ENCODE results near the gene PNPLA2.

PNPLA2 gene

DNA sequence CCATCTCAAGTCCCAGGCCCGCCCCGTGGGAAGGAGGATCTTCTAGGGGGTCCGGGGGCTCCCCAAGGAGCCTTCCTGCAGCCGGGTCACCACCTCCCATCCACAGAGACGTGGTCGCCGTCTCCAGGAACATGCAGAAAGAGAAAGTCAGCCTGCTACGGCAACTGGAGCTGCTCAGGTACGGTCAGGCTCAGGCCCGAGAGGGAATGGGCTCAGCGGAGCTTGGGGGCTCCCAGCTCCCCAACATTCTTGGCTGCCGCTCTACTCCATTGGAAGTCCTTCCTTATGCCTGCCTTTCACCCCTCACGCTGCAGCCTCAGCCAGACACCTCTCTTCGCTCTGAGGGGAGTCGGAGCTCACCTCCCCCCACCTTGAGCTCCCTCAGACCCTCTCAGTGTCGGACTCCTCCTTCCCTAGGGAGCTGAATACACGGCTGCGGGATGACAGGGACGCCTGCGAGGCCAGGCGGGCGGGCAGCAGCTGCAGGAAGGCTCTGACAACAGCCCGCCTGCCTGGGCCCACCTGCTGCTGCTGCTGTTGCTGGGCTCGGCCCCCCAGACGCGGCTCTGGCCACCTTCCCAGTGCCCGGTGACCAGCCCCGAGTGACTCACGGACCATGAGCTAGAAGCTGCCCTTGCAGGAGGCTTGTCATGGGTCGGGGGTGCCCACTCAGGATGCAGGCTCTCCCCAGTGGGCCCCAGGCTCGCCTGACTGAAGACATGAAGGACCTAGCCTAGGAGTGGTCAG is 12.6 kb downstream of the PNPLA2 start:
- DNase-seq (ENCODE audit: low spot score): no peak

GRCh38 chr11:831961-832528 is 13.3 kb downstream of the PNPLA2 start:
- no peak for DNase-seq (ENCODE audit: low spot score)

- DNase-seq (ENCODE audit: low spot score): peak; percentile 73
Measured at GRCh38 chr11:832529-833113, 13.9 kb downstream of the PNPLA2 start, which contains the start of gene CD151. Gene CD151, plus strand, starts transcription at chr11:832952. Its CDS starts 3,118 bp downstream, at chr11:836070.

GRCh38 chr11:833114-833791 is 14.5 kb downstream of the PNPLA2 start:
- DNase-seq (ENCODE audit: low spot score): no peak

DNA sequence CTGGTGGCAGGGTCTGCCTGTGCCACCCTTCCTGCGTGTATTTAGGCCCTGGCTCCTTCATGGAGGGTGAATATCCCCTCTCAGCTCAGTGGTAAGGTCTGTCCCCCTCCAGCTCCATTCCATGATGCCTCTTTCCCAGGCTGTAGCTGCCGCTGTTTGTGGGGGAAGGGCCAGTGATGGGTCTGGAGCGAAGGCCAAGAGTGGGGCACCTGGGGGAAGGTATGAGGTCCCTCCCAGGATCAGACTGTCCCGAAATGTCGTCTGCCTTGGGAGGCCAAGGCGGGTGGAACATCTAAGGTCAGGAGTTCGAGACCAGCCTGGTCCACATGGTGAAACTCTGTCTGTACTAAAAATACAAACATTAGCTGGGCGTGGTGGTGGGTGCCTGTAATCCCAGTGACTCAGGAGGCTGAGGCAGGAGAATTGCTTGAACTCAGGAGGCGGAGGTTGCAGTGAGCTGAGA is 15.2 kb downstream of the PNPLA2 start:
- no peak for DNase-seq (ENCODE audit: low spot score)

- no peak for DNase-seq (ENCODE audit: low spot score)
Measured at GRCh38 chr11:834371-835316, 15.9 kb downstream of the PNPLA2 start.

- DNase-seq (ENCODE audit: low spot score): no peak
Measured at GRCh38 chr11:836274-836673, 17.6 kb downstream of the PNPLA2 start.

DNA sequence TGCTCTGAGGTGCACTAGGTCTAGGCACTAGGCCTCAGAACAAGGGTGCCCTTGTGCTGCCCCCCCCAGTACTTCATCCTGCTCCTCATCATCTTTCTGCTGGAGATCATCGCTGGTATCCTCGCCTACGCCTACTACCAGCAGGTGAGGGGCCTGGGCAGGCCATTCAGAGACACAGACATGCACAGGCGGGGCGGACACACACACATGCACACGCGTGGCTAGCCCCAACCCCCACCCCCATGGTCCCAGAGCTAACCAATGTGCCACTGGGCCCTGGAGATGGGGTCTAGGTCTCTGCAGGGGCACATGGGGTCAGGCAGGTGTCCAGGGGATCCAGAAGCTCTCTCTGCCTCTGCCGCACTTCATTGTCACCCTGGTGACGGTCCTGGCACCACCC is 18.0 kb downstream of the PNPLA2 start:
- DNase-seq (ENCODE audit: low spot score): no peak

GRCh38 chr11:837189-837989 is 18.7 kb downstream of the PNPLA2 start:
- DNase-seq (ENCODE audit: low spot score): no peak

GRCh38 chr11:837990-838307 is 19.2 kb downstream of the PNPLA2 start:
- no peak for DNase-seq (ENCODE audit: low spot score)

GRCh38 chr11:838441-839279 is 19.9 kb downstream of the PNPLA2 start:
- DNase-seq (ENCODE audit: low spot score): no peak

GRCh38 chr11:839280-839623 is 20.5 kb downstream of the PNPLA2 start:
- no peak for DNase-seq (ENCODE audit: low spot score)

GRCh38 chr11:839875-840617 is 21.3 kb downstream of the PNPLA2 start:
- no peak for DNase-seq (ENCODE audit: low spot score)

DNA sequence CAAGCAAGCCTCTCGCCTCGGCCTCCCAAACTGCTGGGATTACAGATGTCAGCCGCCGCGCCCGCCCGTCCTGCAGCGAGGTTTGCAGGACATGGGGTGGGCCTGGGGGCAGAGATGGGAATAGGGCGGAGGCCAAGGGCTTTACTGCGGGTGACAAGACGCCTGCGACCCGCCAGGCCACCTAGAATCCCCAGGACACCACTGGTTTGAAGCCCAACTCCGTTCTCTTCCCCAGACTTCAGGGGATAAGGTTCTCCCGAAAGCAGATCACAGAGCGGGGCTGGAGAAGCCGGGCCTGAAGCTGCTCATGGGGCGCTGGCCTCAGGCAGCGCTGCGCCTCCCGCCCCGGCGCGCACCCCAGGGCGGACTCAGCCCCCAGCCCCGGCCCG is 23.3 kb downstream of the PNPLA2 start:
- no peak for DNase-seq (ENCODE audit: low spot score)

GRCh38 chr11:842370-843002 is 23.8 kb downstream of the PNPLA2 start, which contains the start of the genes POLR2L and TSPAN4:
Gene POLR2L, minus strand, starts transcription at chr11:842529. Its CDS starts 21 bp downstream, at chr11:842508.
Gene TSPAN4, plus strand, starts transcription at chr11:842852. Its CDS starts 7,453 bp downstream, at chr11:850305.
- peak; percentile 87 for DNase-seq (ENCODE audit: low spot score)

- no peak for DNase-seq (ENCODE audit: low spot score)
Measured at GRCh38 chr11:843086-843734, 24.5 kb downstream of the PNPLA2 start.

- peak; percentile 74 for DNase-seq (ENCODE audit: low spot score)
Measured at GRCh38 chr11:843818-844692, 25.3 kb downstream of the PNPLA2 start.
